ENCODE measurements around the gene IKZF2. TPM values are rescaled to one million over a fixed set of nuclear protein-coding genes. Genes with fewer than 3 reads are reported as not detected.

The IKZF2 gene
- total RNA-seq, 1 donor from 2014 or later: 18.9 TPM

- DNase-seq (ENCODE audit: extremely low spot score, unreplicated experiment): no peak
Measured at GRCh38 chr2:213166109-213166508, 14.7 kb upstream of the IKZF2 start.

GRCh38 chr2:213164263-213164662, 12.9 kb upstream of the IKZF2 start:
- H3K9me3 Mint-ChIP-seq (ENCODE audit: unreplicated experiment): no peaks in the 10 kb centered on the region
- peaks cover 17% of the 10 kb centered on the region for H3K4me1 Mint-ChIP-seq (ENCODE audit: unreplicated experiment)
- no peak overlapping the region for H3K27ac Mint-ChIP-seq (ENCODE audit: unreplicated experiment)
- no peak for DNase-seq (ENCODE audit: extremely low spot score, unreplicated experiment)
- no peak for TF ChIP-seq CTCF (IDR thresholded peaks at IDR 0.05)
- no peaks in the 10 kb centered on the region for H3K36me3 Mint-ChIP-seq (ENCODE audit: unreplicated experiment)
- no peak overlapping the region for H3K4me3 Mint-ChIP-seq (ENCODE audit: unreplicated experiment)
- no peaks in the 10 kb centered on the region for H3K27me3 Mint-ChIP-seq (ENCODE audit: unreplicated experiment)

More at GRCh38 chr2:213166109-213166508, 14.7 kb upstream of the IKZF2 start:
- H3K4me1 Mint-ChIP-seq (ENCODE audit: unreplicated experiment): peaks cover 17% of the 10 kb centered on the region
- H3K27ac Mint-ChIP-seq (ENCODE audit: unreplicated experiment): no peak overlapping the region
- no peaks in the 10 kb centered on the region for H3K27me3 Mint-ChIP-seq (ENCODE audit: unreplicated experiment)
- no peak for TF ChIP-seq CTCF (IDR thresholded peaks at IDR 0.05)
- no peaks in the 10 kb centered on the region for H3K36me3 Mint-ChIP-seq (ENCODE audit: unreplicated experiment)
- no peak overlapping the region for H3K4me3 Mint-ChIP-seq (ENCODE audit: unreplicated experiment)
- no peaks in the 10 kb centered on the region for H3K9me3 Mint-ChIP-seq (ENCODE audit: unreplicated experiment)

- TF ChIP-seq CTCF (IDR thresholded peaks at IDR 0.05): no peak
- no peaks in the 10 kb centered on the region for H3K36me3 Mint-ChIP-seq (ENCODE audit: unreplicated experiment)
- H3K4me3 Mint-ChIP-seq (ENCODE audit: unreplicated experiment): no peak overlapping the region
- H3K27me3 Mint-ChIP-seq (ENCODE audit: unreplicated experiment): no peaks in the 10 kb centered on the region
- peaks cover 17% of the 10 kb centered on the region for H3K4me1 Mint-ChIP-seq (ENCODE audit: unreplicated experiment)
- peak overlapping the region; percentile 64 for H3K27ac Mint-ChIP-seq (ENCODE audit: unreplicated experiment)
- DNase-seq (ENCODE audit: extremely low spot score, unreplicated experiment): no peak
- H3K9me3 Mint-ChIP-seq (ENCODE audit: unreplicated experiment): no peaks in the 10 kb centered on the region
Measured at GRCh38 chr2:213162516-213163118, 11.2 kb upstream of the IKZF2 start.

- no peak for DNase-seq (ENCODE audit: extremely low spot score, unreplicated experiment)
- peak overlapping the region; percentile 64 for H3K27ac Mint-ChIP-seq (ENCODE audit: unreplicated experiment)
- no peak for TF ChIP-seq CTCF (IDR thresholded peaks at IDR 0.05)
- H3K36me3 Mint-ChIP-seq (ENCODE audit: unreplicated experiment): no peaks in the 10 kb centered on the region
- no peaks in the 10 kb centered on the region for H3K27me3 Mint-ChIP-seq (ENCODE audit: unreplicated experiment)
- no peaks in the 10 kb centered on the region for H3K9me3 Mint-ChIP-seq (ENCODE audit: unreplicated experiment)
- H3K4me1 Mint-ChIP-seq (ENCODE audit: unreplicated experiment): peaks cover 17% of the 10 kb centered on the region
- no peak overlapping the region for H3K4me3 Mint-ChIP-seq (ENCODE audit: unreplicated experiment)
Measured at GRCh38 chr2:213161759-213162515, 10.5 kb upstream of the IKZF2 start.

- TF ChIP-seq CTCF (IDR thresholded peaks at IDR 0.05): no peak
- H3K27me3 Mint-ChIP-seq (ENCODE audit: unreplicated experiment): no peaks in the 10 kb centered on the region
- no peak overlapping the region for H3K4me3 Mint-ChIP-seq (ENCODE audit: unreplicated experiment)
- DNase-seq (ENCODE audit: extremely low spot score, unreplicated experiment): no peak
- H3K9me3 Mint-ChIP-seq (ENCODE audit: unreplicated experiment): no peaks in the 10 kb centered on the region
- H3K27ac Mint-ChIP-seq (ENCODE audit: unreplicated experiment): no peak overlapping the region
- H3K4me1 Mint-ChIP-seq (ENCODE audit: unreplicated experiment): peaks cover 17% of the 10 kb centered on the region
- no peaks in the 10 kb centered on the region for H3K36me3 Mint-ChIP-seq (ENCODE audit: unreplicated experiment)
Measured at GRCh38 chr2:213159768-213160167, 8.4 kb upstream of the IKZF2 start.

Measured in osteocyte (in vitro differentiated cells).